HG02571 (cell line): ENCODE data around the gene TRIM29.

Source experiments
- ATAC-seq: cut with Tn5 transposase; IDR thresholded peaks from one replicate; pipeline ENCODE4 v1.9.1; 2021; ENCODE audit warnings: mild to moderate bottlenecking, moderate library complexity; ENCODE audit not compliant: unreplicated experiment

TRIM29 gene

GRCh38 chr11:120098503-120099020, 39.4 kb downstream of the TRIM29 start:
- no peak for ATAC-seq

DNA sequence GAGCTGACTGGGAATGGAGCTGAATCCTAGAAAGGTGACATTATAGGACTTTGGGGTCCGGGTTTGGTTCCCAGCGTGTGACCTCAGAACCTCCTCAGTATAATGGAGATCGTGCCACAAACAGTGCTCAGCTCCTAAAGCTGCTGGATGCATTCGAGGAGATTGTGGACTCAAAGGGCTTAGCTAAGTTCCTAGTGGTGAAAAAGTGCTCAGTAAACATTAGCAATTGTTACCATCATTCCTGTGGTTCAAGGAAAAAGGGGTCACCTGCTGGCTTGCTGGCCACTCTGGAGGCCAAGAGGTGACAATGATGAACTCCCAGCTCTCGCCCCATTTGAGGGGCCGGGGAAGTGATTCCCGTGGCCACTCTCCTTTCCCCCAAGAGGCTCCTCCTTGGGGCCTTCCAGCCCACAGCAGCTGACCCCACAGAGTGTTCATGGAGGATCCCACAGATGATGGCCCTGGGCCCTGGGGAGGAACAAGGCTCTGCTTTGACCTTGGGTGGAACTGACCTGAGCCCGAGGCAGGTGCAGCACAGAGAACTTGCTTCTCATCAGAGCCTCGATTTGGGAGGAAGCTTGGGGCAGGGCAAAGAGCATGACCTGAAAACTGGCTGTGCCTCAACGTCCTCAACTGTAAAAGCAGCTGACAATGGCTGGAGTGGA, 40.1 kb downstream of the TRIM29 start:
- no peak for ATAC-seq

GRCh38 chr11:120096369-120097191, 41.3 kb downstream of the TRIM29 start:
- no peak for ATAC-seq

DNA sequence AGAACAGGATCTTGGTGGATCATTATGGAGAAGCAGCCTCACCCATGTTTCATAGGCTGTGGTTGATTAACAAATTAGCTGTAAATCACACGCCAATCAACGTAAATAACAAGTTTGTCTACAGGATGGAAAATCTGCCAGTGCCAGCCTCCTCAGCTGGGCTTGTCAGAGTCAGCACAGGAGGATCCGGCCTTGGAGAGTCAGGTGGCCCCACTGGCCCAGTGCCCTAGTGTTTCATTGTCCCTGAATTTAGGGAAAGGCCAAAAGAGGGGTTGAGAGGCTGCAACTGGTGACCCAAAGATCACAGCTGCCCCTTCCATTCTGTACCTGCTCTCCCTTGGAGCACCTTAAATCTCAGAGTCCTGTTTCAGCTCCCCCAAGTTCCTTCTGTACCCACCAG, 42.4 kb downstream of the TRIM29 start:
- ATAC-seq: no peak

- no peak for ATAC-seq
These were observed 46.2 kb downstream of the TRIM29 start for GRCh38 chr11:120091701-120092100.

DNA sequence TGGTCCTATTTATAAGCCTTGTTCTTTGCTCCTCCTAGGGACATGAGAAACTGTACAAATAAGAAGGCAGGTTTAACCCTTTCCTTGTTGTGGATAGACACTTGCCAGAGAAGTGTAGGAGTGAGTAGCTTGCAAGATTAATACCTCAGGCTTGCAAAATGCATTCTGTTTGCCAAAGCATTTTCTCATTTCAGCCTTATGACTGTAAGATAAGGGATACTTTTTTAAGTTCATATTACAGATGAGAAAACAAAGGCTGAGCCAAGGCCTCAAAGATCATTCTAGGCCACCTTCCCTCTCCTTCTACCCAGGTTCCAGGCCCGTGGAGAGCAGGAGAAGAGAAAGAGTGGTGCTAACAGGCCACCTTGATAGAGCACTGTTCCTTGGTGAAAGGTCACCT, 46.8 kb downstream of the TRIM29 start:
- ATAC-seq: no peak

DNA sequence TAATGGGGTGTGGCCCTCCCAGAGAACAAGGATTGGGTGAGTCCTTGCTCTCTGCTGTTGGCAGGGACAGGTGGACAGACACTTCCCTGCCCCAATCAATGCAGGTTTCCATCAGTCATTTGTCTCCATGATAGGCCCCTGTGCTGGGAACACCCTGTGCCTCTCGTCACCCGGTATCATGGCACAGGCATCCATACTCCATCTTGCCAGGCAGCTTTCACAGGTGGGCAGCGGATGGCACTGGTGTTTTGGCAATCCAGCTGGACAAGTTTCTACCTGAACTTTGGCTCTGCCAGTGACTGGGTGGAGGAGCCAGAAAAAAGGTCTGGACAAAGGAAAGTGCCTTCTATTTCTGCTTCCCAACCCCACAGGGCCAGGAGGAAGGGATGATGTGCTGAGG, 47.5 kb downstream of the TRIM29 start:
- ATAC-seq: no peak

- ATAC-seq: no peak
These were observed 48.6 kb downstream of the TRIM29 start for GRCh38 chr11:120089036-120090001.

- ATAC-seq: no peak
These were observed 49.9 kb downstream of the TRIM29 start for GRCh38 chr11:120088056-120088455.

DNA sequence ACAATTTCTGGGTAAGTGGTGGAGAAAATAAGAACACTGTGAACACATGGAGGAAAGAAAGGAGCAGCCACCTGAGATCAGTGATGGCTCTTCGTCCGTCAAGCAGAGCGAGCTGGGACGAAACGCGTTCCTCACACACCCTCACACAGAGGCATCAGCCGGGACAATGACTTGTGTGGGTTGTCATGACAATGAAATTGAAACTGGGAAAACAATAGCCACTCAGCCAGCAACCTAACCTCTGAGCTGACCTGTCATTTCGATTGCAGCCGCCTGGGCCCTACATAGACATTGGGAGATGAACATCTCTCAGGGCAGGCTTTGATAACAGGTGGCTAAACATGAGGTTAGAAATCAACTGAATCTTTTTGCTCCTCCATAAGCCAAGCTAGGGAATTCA, 51.3 kb downstream of the TRIM29 start:
- ATAC-seq: no peak

DNA sequence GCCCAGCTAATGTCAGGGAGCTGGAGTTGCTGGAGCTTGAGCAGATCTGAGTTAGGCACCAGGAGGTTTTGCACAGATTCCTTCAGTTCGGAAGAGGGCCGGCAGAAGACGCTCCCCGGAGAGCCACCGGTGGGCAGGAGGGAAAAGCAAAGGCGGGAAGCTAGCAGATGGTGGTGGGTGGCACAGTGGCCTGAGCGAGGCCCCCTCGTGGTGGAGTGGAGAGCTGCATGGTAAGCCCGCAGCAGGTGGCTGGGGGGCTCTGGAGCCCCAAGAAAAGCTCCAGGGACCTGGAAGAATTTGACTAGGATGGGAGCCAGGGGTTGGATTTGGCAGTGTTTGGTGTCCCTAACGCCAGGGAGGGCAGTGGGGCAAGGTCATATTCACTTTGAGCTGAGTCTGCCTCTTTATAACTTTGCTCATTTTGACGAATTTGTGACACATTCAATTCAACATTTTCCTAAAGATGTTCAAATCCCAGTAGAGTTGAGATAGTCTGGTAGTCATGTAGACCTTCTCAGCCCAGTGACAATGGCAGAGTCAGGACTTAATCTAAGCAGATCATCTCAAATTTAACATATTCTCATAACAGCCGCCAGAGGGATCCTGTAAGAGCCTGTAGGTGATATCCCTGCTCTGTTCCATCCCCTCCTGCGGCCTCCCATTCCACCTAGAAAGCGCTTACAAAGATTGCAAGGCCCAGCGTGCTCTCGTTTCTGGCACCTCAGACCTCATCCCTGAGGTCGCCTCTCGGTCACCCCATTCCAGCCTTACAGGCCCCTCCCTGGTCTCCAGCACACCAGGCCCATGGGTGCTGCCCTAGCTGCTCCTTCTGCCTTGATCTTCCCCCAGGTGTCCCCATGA, 57.9 kb downstream of the TRIM29 start:
- ATAC-seq: no peak

DNA sequence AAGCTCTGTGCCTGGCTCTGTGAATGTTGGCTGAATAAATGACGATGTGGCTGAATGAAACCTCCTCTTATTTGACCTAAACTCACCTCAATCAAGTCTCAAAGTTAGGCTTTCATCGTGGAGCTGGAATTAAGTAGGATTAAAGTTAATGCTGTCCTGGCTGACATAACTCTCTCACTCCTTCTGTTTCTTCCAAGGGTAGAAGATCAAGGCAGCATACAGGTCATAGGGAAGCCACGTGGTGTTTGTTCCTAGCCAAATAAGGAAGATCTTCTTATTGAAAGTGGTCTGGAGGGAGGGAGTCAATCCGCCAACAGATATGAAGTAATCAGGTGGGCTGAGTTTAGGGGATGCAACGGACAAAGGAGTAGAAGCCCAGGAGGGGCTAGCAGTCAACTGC, 59.5 kb downstream of the TRIM29 start:
- no peak for ATAC-seq

GRCh38 chr11:120074076-120074475, 63.8 kb downstream of the TRIM29 start:
- no peak for ATAC-seq

DNA sequence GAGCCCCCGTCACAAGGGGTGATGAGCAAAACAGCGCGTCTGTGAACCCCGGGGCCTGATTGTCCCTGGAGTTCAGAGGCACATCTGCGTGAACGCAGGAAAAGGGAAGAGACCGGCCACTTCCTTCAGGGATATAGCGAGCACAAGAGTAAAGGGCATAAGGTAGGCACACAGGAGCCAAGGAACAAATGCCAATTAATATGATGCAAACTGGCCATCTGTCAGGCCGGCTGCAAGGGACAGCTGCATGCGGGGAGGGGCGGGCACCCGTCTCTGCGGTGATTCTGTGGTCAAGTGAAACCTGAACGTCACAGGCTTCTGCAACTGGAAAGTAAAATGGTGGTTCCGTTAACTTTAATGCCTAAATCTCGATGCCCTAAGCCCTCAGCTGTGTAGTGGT, 64.7 kb downstream of the TRIM29 start:
- ATAC-seq: no peak

GRCh38 chr11:120068114-120068573, 69.8 kb downstream of the TRIM29 start:
- ATAC-seq: no peak

- no peak for ATAC-seq
These were observed 70.3 kb downstream of the TRIM29 start for GRCh38 chr11:120067438-120068113.

DNA sequence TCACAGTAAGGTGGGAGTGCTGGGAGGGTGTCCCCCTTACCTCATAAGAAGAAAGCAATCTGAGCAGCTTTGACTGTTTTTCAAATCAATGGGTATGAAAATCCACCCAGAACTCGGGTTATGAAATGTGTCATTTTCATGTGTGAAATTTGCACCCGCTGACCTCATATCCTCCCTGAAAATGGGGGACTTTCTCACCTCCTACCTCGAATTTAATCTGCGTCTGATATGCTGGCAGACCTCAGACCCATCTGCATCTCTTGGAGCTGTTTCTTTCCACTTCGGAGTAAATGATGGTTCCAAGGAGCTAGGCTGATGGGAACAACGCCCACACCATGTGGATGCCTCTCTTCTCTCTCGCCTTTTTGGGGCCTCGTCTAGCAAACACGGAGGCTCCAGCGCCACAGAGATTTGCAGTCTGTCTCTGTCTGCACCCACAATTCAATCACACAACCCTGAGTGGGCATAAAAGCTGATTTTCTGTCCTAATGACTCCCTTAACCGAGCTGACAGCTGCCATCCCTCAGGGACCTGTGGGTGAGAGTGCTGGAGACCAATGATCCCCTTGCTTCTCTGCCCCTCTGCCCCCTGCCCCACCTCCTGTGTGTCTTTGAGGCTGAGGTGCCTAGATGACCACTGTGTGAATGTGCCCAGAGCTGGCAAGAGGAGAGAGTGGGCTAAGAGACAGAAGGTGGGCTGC, 71.0 kb downstream of the TRIM29 start:
- no peak for ATAC-seq

GRCh38 chr11:120065876-120066275, 72.0 kb downstream of the TRIM29 start:
- no peak for ATAC-seq

DNA sequence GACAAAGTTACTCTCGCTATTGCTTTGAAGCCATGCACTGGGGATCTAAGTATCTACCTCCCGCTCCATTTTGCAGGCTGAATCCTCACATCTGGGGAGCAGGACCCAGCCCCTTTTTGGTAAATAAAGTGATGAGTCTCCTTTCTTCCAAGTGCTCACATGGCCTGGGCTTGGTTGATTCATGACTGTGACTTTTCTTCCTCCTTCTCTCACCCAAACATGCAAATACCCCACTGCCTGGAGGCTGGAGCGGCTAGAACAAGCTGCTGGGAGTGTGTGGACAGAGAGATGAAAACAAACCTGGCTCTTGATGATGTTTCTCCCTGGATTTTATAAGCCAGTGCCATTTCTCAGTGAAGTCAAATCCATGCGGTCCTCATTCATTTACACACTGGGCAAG, 72.7 kb downstream of the TRIM29 start:
- no peak for ATAC-seq
